CD14-positive monocyte (primary cell): ENCODE data around the gene RSPH1. TPM values are rescaled to one million over a fixed set of nuclear protein-coding genes. Genes with fewer than 3 reads are reported as not detected.
A peak's percentile ranks its signal among the peaks of the same experiment; 100 is the strongest.

Source experiments
- DNase-seq, 3 donors: peaks; one replicate each; pipeline ENCODE4 v3.0.0-alpha.2; 2011 to 2022
- H2AFZ ChIP-seq: 2 replicates; pipeline ENCODE4 v1.6.0; 2012; ENCODE audit warnings: mild to moderate bottlenecking, low read depth, low read length, inconsistent platforms; ENCODE audit not compliant: insufficient read depth, poor library complexity, severe bottlenecking
- H3K27ac ChIP-seq, 2 donors: 1 replicate in 1 of 2; 2 replicates in 1 of 2; pipeline ENCODE4 v1.5.1; 2012 to 2013; ENCODE audit warnings: low read length in 2 of 2, control low read depth in 1 of 2, inconsistent platforms in 1 of 2, low read depth in 1 of 2, mild to moderate bottlenecking in 1 of 2
- H3K27me3 ChIP-seq, 2 donors: one replicate each; pipeline versions ENCODE4 v1.6.0 to v1.6.1; 2011 to 2013; ENCODE audit warnings: low read length in 2 of 2; ENCODE audit not compliant: control insufficient read depth in 2 of 2, insufficient read depth in 2 of 2
- H3K36me3 ChIP-seq, 2 donors: replicated peaks in 1 of 2; 1 replicate in 1 of 2; 2 replicates in 1 of 2; pipeline versions ENCODE4 v1.5.1 to v1.6.1; 2012 to 2013; ENCODE audit warnings: low read length in 2 of 2, control low read depth in 1 of 2, inconsistent platforms in 1 of 2, mild to moderate bottlenecking in 1 of 2; ENCODE audit not compliant: insufficient read depth in 2 of 2, control insufficient read depth in 1 of 2
- H3K4me1 ChIP-seq, 2 donors: 1 replicate in 1 of 2; 2 replicates in 1 of 2; pipeline versions ENCODE4 v1.5.1 to v1.6.1; 2012 to 2013; ENCODE audit warnings: low read length in 2 of 2, control low read depth in 1 of 2, inconsistent platforms in 1 of 2, mild to moderate bottlenecking in 1 of 2, moderate library complexity in 1 of 2; ENCODE audit not compliant: insufficient read depth in 2 of 2, control insufficient read depth in 1 of 2
- H3K4me2 ChIP-seq: replicated peaks from 2 replicates; pipeline ENCODE3; 2012; ENCODE audit warnings: low read length, moderate library complexity, mild to moderate bottlenecking; ENCODE audit not compliant: poor library complexity, severe bottlenecking; ENCODE audit errors: extremely low read depth
- H3K4me3 ChIP-seq, 3 experiments: fragments of 200-600 bp in 1 of 3; sonication (generic) in 1 of 3; replicated peaks in 1 of 3; 1 replicate in 2 of 3; 2 replicates in 1 of 3; pipeline ENCODE4 v1.5.1; 2011 to 2013; ENCODE audit warnings: low read length in 3 of 3, mild to moderate bottlenecking in 3 of 3, control low read depth in 2 of 3, low read depth in 2 of 3, inconsistent platforms in 1 of 3, moderate library complexity in 1 of 3
- H3K79me2 ChIP-seq: 2 replicates; pipeline ENCODE4 v1.6.0; 2012; ENCODE audit warnings: mild to moderate bottlenecking, control low read depth, inconsistent platforms, low read length, moderate library complexity; ENCODE audit not compliant: insufficient read depth
- H3K9ac ChIP-seq: 2 replicates; pipeline ENCODE4 v1.6.0; 2017; ENCODE audit warnings: low read length, mild to moderate bottlenecking; ENCODE audit not compliant: insufficient read depth, poor library complexity, severe bottlenecking
- H3K9me3 ChIP-seq, 2 donors: replicated peaks in 1 of 2; 1 replicate in 1 of 2; 2 replicates in 1 of 2; pipeline versions ENCODE4 v1.5.1 to v1.6.1; 2012 to 2013; ENCODE audit warnings: low read length in 2 of 2, control low read depth in 1 of 2; ENCODE audit not compliant: control insufficient read depth in 1 of 2, insufficient read depth in 1 of 2
- H4K20me1 ChIP-seq: 2 replicates; pipeline ENCODE4 v1.6.0; 2012; ENCODE audit warnings: mild to moderate bottlenecking, low read length, control low read depth, moderate library complexity; ENCODE audit not compliant: insufficient read depth
- H3K27ac Mint-ChIP-seq, 7 donors: one replicate each; pipeline ENCODE4 v1.8.0; 2020; ENCODE audit warnings: mild to moderate bottlenecking in 7 of 7, mixed read lengths in 7 of 7, moderate library complexity in 6 of 7, inconsistent platforms in 2 of 7
- H3K27me3 Mint-ChIP-seq, 3 donors: one replicate each; pipeline ENCODE4 v1.8.0; 2021 to 2022; ENCODE audit warnings: low read depth in 3 of 3, mild to moderate bottlenecking in 3 of 3, mixed read lengths in 3 of 3, moderate library complexity in 3 of 3, inconsistent platforms in 1 of 3
- H3K36me3 Mint-ChIP-seq, 2 donors: one replicate each; pipeline ENCODE4 v1.8.0; 2020; ENCODE audit warnings: mixed read lengths in 2 of 2, inconsistent platforms in 1 of 2, mild to moderate bottlenecking in 1 of 2
- H3K4me1 Mint-ChIP-seq: one replicate; pipeline ENCODE4 v1.8.0; 2020; ENCODE audit warnings: mild to moderate bottlenecking, mixed read lengths
- H3K4me3 Mint-ChIP-seq, 2 donors: one replicate each; pipeline ENCODE4 v1.8.0; 2020; ENCODE audit warnings: mild to moderate bottlenecking in 2 of 2, mixed read lengths in 2 of 2, moderate library complexity in 1 of 2
- H3K9me3 Mint-ChIP-seq, 7 donors: one replicate each; pipeline ENCODE4 v1.8.0; 2020 to 2022; ENCODE audit warnings: mixed read lengths in 7 of 7, mild to moderate bottlenecking in 6 of 7, moderate library complexity in 6 of 7, inconsistent platforms in 2 of 7
- WGBS: methylation state at CpG from one replicate; pipeline ENCODE4 v1.1.5; 2013; ENCODE audit warnings: missing lambda C conversion rate; ENCODE audit not compliant: insufficient coverage; 5-methylcytosine and 5-hydroxymethylcytosine counted together
- intact Hi-C, 2 donors: fragments of 100-400 bp; cut with micrococcal nuclease; formaldehyde crosslinking; loops; one replicate each; pipeline versions ENCODE4 v1.15.0 to v1.15.1; 2023
- polyA plus RNA-seq, 3 donors: library from polyadenylated mRNA; depleted of rRNA in 1 of 3; unstranded in 2 of 3; stranded (reverse) in 1 of 3; fragments of 300-500 nt in 2 of 3; fragments of >200 nt in 1 of 3; fragmentation: Illumina TruSeq in 2 of 3; gene quantifications; 1 replicate in 2 of 3; 2 replicates in 1 of 3; pipeline ENCODE4 v1.2.3, GENCODE V29; 2012 to 2021
- TF ChIP-seq, protein P1 (sequence below): fragments of 200-600 bp; IDR thresholded peaks from one replicate; pipeline ENCODE4 v1.8.0; 2022; ENCODE audit warnings: antibody characterized with exemption, mild to moderate bottlenecking

RSPH1 gene
- polyA plus RNA-seq, 3 donors = 0.03 TPM; not detected in 2

- peaks cover 0 to 3% (median 0%) of the 10 kb centered on the region in 3 donors for H3K27me3 Mint-ChIP-seq
- Histone ChIP-seq H3K27ac (no peak overlapping the region), H3K27me3 (no peaks in the 10 kb centered on the region), H4K20me1 (peaks cover 14% of the 10 kb centered on the region), H3K79me2 (peaks cover 19% of the 10 kb centered on the region), H2AFZ (no peak overlapping the region), H3K4me2 (no peak overlapping the region), H3K4me3 (no peak overlapping the region), H3K36me3 (peaks cover 27 to 77% of the 10 kb centered on the region in 2 donors), H3K9ac (no peak overlapping the region), H3K4me1 (peaks cover 14 to 19% of the 10 kb centered on the region in 2 donors), H3K9me3 (no peaks in the 10 kb centered on the region)
- intact Hi-C loops = loop anchor here in 1 of 2 donors (10.0 kb wide), 1 partner anchor 216 kb away; no protein-coding TSS in a partner anchor
- H3K36me3 Mint-ChIP-seq = peaks cover 68 to 87% of the 10 kb centered on the region in 2 donors
- peaks cover 18% of the 10 kb centered on the region for H3K4me1 Mint-ChIP-seq
- H3K27ac Mint-ChIP-seq = peak overlapping the region in 2 of 7 donors; percentile 1 to 28
- DNase-seq = no peak
- TF ChIP-seq, protein P1, sequence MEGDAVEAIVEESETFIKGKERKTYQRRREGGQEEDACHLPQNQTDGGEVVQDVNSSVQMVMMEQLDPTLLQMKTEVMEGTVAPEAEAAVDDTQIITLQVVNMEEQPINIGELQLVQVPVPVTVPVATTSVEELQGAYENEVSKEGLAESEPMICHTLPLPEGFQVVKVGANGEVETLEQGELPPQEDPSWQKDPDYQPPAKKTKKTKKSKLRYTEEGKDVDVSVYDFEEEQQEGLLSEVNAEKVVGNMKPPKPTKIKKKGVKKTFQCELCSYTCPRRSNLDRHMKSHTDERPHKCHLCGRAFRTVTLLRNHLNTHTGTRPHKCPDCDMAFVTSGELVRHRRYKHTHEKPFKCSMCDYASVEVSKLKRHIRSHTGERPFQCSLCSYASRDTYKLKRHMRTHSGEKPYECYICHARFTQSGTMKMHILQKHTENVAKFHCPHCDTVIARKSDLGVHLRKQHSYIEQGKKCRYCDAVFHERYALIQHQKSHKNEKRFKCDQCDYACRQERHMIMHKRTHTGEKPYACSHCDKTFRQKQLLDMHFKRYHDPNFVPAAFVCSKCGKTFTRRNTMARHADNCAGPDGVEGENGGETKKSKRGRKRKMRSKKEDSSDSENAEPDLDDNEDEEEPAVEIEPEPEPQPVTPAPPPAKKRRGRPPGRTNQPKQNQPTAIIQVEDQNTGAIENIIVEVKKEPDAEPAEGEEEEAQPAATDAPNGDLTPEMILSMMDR = no peak
- H3K9me3 Mint-ChIP-seq = no peaks in the 10 kb centered on the region
- WGBS = 97% methylated on average over 11 of the region's 18 CpGs
- no peak overlapping the region for H3K4me3 Mint-ChIP-seq
These were observed 24.7 kb upstream of the RSPH1 start for GRCh38 chr21:42520628-42521253.

DNA sequence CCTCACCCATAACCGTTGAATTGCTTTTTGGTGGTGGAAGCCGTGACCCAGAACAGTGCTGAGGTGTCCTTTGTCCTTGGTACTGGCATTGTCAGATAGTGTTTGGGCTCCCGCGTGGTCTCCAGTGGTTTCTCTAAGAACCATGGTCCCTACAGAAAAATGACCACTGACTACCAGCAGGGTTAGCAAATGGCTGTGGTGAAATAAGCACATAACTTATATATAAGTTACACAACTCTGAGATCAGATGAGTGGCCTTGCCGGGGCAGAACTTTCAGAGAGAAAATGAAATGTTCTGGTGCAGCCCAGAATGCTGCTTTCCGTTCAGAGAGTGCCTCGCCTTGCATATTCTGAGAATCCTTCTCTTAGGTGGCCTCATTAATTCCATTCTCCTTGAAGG, 22.6 kb upstream of the RSPH1 start:
- Mint-ChIP-seq H3K9me3 (no peaks in the 10 kb centered on the region), H3K27ac (no peak overlapping the region), H3K4me3 (no peak overlapping the region), H3K36me3 (peaks cover 62 to 72% of the 10 kb centered on the region in 2 donors), H3K4me1 (peaks cover 17% of the 10 kb centered on the region), H3K27me3 (peaks cover 0 to 3% (median 0%) of the 10 kb centered on the region in 3 donors)
- peaks cover 10 to 18% of the 10 kb centered on the region in 2 donors for H3K4me1 ChIP-seq
- H4K20me1 ChIP-seq = peaks cover 14% of the 10 kb centered on the region
- 87% methylated on average over 3 of the region's 7 CpGs for WGBS
- no peaks in the 10 kb centered on the region for H3K27me3 ChIP-seq
- intact Hi-C loops = no loop called here
- H3K4me3 ChIP-seq = no peak overlapping the region
- peaks cover 25 to 70% of the 10 kb centered on the region in 2 donors for H3K36me3 ChIP-seq
- DNase-seq = no peak
- no peak overlapping the region for H3K4me2 ChIP-seq
- H3K9ac ChIP-seq = no peak overlapping the region
- TF ChIP-seq, protein P1 = no peak
- H3K79me2 ChIP-seq = peaks cover 36% of the 10 kb centered on the region
- no peaks in the 10 kb centered on the region for H3K9me3 ChIP-seq
- H2AFZ ChIP-seq = no peak overlapping the region
- no peak overlapping the region for H3K27ac ChIP-seq
